Activated T-helper 17 cell treated with anti-CD3 and anti-CD28 coated beads, Interleukin-2, amount 50 U/mL, for 72 hours (primary cell): ENCODE data around the gene PRKCSH. TPM values are rescaled to one million over a fixed set of nuclear protein-coding genes. Genes with fewer than 3 reads are reported as not detected.
A peak's percentile ranks its signal among the peaks of the same experiment; 100 is the strongest.

ENCODE experiments used
- ATAC-seq: fragments of 150-1000 bp; cut with Tn5 transposase; replicated peaks from 2 replicates; pipeline ENCODE4 v1.10.0; 2021; ENCODE audit warnings: mild to moderate bottlenecking, moderate library complexity
- H3K27ac Mint-ChIP-seq: one replicate; pipeline ENCODE4 v1.8.0; 2022; ENCODE audit warnings: mixed read lengths
- H3K27me3 Mint-ChIP-seq: one replicate; pipeline ENCODE4 v1.8.0; 2022; ENCODE audit warnings: mixed read lengths
- H3K36me3 Mint-ChIP-seq: one replicate; pipeline ENCODE4 v1.8.0; 2022; ENCODE audit warnings: low read depth, mild to moderate bottlenecking, mixed read lengths
- H3K4me1 Mint-ChIP-seq: one replicate; pipeline ENCODE4 v1.8.0; 2022; ENCODE audit warnings: mixed read lengths
- H3K4me3 Mint-ChIP-seq: one replicate; pipeline ENCODE4 v1.8.0; 2022; ENCODE audit warnings: mild to moderate bottlenecking, mixed read lengths
- H3K9me3 Mint-ChIP-seq: one replicate; pipeline ENCODE4 v1.8.0; 2022; ENCODE audit warnings: mixed read lengths
- total RNA-seq, 2 donors: library from RNA; stranded (reverse); gene quantifications; one replicate each; pipeline ENCODE4 v1.2.3, GENCODE V29; 2022

PRKCSH gene
- total RNA-seq, 2 donors from 2014 or later, result 281 to 300 TPM

DNA sequence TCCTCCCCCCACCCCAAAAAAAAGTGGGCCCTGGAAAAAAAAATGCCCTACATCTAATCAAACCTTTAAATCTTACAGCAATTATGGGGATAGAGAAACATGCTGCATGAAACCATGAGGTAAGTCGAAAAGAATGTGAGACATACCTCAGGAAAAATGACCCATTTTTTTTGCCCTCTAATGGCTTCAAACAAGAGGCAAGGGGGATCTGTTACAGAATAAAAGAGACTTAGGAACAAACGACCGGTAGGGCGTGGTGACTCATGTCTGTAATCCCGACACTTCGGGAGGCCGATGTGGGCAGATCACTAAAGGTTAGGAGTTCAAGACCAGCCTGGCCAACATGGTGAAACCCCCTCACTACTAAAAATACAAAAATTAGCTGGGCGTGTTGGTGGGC, 24.8 kb upstream of the PRKCSH start:
- Mint-ChIP-seq H3K27me3 (peaks cover 3% of the 10 kb centered on the region), H3K4me3 (no peak overlapping the region), H3K36me3 (no peaks in the 10 kb centered on the region), H3K27ac (no peak overlapping the region), H3K4me1 (no peaks in the 10 kb centered on the region), H3K9me3 (no peaks in the 10 kb centered on the region)
- no peak for ATAC-seq

DNA sequence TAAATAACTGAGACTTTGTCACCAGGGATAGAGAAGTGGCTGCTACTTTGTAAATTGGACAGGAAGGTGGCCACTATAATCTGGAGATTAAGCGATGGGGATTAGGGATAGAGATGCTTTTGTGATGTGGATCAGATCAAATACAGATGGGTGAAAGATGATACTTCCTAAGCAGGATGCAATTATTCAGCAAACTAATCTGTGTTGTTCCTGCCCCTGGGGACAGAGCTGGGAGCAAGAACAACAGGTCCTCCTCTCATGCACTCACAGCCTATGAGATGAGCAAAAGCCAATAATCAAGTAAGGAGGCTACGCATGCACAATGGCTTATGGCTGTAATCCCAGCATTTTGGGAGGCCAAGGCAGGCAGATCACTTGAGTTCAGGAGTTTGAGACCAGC, 20.9 kb upstream of the PRKCSH start:
- peaks cover 18% of the 10 kb centered on the region for H3K27me3 Mint-ChIP-seq
- no peaks in the 10 kb centered on the region for H3K36me3 Mint-ChIP-seq
- no peaks in the 10 kb centered on the region for H3K4me1 Mint-ChIP-seq
- H3K4me3 Mint-ChIP-seq, result no peak overlapping the region
- no peaks in the 10 kb centered on the region for H3K9me3 Mint-ChIP-seq
- ATAC-seq, result no peak
- no peak overlapping the region for H3K27ac Mint-ChIP-seq

DNA sequence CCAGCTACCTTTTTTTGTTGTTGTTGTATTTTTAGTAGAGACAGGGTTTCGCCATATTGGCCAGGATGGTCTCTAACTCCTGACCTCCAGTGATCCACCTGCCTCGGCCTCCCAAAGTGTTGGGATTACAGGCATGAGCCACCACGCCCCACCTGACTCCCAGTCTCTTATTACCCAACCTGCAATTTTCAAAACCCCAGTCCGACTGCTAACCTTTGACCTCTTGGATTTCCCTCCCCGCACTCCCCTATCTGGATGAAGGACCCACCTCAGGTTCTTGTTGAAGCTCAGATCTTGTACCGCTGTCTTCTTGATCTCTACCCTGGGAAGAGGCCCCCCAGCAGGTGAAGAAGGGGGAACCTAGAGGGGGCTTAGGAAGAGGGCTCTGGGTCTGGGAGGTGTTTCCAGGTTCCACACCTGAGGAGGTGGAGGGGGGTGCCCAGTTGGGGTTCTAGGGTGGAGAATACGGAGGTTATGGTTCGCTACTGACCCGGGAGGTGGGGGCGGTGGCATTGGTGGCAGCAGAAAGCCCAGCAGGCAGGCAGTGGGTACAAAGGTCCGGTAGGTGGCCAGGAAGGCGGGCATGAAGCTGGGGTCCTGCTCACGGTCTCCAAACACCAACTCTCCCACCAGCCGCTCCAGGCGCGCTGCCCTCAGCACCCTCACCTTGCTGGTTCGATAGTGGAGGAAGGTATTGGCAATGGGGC, 18.9 kb upstream of the PRKCSH start:
- ATAC-seq, result no peak
- no peak overlapping the region for H3K4me3 Mint-ChIP-seq
- no peaks in the 10 kb centered on the region for H3K9me3 Mint-ChIP-seq
- no peaks in the 10 kb centered on the region for H3K4me1 Mint-ChIP-seq
- peaks cover 30% of the 10 kb centered on the region for H3K27me3 Mint-ChIP-seq
- H3K36me3 Mint-ChIP-seq, result peaks cover 4% of the 10 kb centered on the region
- no peak overlapping the region for H3K27ac Mint-ChIP-seq

DNA sequence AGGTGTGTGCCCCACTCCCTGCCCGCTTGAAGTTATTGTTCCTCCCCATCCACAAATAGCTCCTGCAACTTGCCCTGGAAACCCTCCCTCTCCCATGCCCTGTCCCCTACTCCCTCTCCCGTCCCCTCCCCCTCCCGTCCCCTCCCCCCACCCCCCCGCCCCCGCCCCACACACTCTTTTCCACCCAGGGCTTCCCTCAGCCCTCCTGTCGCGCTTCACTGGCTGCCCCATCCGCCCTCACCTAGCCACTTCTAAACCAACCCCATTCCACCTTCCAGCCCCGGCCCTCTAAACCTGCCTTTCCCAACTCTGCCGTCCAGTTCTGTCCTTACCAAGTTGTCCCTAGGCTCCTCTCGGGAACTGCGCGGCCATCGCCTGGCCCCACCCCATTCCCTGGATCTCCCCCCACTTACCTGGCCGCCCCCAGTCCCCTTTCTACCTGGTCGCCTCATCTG, 17.3 kb upstream of the PRKCSH start:
- no peak for ATAC-seq
- Mint-ChIP-seq H3K36me3 (peaks cover 4% of the 10 kb centered on the region), H3K27me3 (peaks cover 40% of the 10 kb centered on the region), H3K9me3 (no peaks in the 10 kb centered on the region), H3K27ac (no peak overlapping the region), H3K4me3 (no peak overlapping the region), H3K4me1 (peaks cover 5% of the 10 kb centered on the region)

DNA sequence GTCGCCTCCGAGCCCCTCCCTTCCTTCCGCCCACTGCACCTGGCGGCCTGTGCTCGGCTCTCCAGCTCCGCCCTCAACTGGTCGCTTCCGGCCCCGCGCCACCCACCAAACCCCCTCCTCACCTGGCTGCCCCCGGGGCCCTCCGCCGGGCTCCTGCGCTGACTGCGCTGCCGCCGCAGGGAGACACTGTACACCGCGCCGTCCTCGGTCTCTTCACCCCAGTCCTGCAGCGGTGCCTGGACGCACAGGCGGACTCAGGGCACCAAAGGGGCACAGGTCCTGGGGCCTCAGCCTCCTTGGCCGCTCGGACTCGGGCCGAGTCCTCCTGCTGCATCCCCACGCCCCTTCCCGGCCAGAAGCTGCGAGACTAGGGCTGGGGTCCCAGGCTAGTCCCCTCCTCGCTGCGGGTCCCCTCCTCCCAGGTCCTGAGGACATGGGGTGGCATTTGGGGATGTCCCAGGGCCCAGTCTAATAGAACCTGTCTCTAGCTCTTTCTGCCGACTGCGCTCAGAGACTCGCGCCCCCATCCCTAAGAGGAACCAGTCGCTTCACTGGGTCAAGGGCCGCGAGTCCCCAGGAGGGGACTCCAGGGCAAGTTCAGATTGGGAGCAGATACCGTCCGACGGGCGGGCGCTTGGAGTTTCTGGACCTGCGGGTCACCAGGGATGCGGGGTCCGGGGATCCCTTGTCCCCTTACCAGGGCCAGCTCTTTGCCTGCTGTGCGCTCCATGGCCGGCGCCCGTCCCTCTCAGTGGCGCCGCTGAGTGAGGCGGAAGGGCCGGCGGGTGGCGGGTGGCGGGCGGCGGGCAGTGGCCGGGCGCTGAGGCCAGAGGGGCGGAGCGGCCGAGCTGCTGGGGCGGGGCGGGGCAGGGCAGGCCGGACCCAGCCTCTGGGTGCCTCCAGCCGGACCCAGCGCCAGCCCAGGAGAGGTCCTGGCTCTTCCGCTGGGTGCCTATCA, 16.6 kb upstream of the PRKCSH start, which contains the start of gene RGL3:
RGL3 (minus strand) TSS at position 766 of the 958 bp plus-strand sequence; CDS start at position 730, 36 bp downstream.
- peaks cover 47% of the 10 kb centered on the region for H3K27me3 Mint-ChIP-seq
- no peaks in the 10 kb centered on the region for H3K9me3 Mint-ChIP-seq
- no peak for ATAC-seq
- peaks cover 11% of the 10 kb centered on the region for H3K4me1 Mint-ChIP-seq
- no peak within 1 kb of the TSS for H3K27ac Mint-ChIP-seq
- peak within 1 kb of the TSS; percentile 79 for H3K4me3 Mint-ChIP-seq
- H3K36me3 Mint-ChIP-seq, result peaks cover 4% of the 10 kb centered on the region

DNA sequence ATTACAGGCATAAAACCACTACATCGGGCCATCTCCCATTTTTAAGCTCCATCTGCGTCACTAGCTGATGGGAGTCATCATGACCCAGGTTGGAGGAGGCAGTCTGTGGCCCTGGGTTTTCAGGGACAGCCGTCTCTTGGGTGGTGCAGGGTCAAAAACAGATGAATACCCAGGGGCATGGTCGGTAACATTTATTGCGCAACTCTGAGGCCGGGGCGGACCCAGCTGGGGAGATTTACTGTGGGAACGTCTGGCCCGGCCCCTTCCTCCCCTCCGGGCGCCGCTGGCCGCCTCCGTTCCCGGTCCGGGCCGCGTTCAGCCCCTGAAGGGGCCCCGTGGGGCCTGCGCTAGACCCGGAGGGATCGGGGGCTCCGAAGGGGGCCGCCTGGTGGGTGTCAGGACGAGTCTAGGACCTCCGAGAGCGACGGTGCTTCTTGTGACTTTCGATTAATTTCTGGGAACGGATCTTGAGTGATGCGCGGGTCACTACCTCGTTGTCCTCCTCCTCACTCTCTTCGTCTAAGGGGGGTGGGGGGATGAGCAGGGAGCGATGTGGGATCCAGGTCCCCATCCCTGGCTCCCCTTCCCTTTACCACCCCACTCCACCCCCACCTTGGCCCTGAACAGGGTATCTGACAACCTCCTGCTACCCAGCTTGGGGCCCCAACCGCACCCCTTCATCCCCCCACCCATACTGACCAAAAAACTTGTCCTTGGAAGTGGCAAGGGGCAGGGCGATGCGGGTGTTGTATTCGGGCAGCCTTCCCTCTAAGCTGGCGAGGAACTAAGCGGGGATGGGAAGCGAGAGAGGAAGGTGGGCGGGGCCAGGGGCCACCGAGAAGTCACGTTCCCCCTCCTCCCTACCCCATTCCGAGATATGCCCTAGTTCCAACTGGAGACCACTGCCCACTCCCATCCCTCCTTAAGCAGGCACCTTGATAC, 14.7 kb upstream of the PRKCSH start:
- peak overlapping the region; percentile 79 for H3K4me3 Mint-ChIP-seq
- peak; percentile 2 for ATAC-seq

DNA sequence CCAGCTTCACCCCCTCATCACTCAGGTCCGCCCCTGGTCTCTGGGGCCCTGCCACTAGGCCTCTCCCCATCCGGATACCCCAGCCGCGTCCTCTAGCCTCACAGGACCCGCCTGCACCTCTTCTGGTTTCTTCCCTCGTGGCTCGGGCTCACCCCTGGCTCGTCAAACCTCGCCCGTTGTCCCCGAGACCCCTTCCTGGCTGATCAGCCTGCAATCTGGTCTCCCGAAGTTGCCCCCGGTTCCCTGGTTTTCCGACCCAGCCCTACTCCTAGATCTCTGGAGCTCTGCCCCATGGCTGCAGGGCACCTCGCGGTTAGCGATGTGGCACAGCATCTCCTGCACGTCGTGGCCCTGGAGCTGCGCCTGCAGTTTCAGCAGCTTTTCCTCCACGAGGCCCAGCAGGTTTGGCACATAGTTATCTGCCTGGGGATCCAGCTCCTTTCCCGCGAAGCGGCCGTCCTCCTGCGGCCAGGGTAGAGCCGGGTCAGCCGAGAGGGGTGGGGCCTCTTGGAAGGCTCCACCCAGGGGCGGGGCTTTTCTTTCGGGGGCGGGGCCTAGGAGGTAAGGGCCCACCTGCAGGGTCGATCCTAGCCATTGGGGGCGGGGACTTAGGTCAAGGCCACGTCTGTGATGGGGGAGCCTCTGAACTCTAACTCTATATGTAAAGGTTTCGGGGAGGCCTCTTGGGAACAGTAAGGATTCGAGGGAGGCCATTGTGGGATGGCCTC, 13.9 kb upstream of the PRKCSH start:
- Mint-ChIP-seq H3K4me1 (peaks cover 11% of the 10 kb centered on the region), H3K36me3 (peaks cover 4% of the 10 kb centered on the region), H3K27me3 (peaks cover 46% of the 10 kb centered on the region), H3K9me3 (no peaks in the 10 kb centered on the region), H3K4me3 (peak overlapping the region; percentile 79), H3K27ac (no peak overlapping the region)
- peak; percentile 64 for ATAC-seq

More for the DNA sequence above, 14.7 kb upstream of the PRKCSH start:
- peaks cover 4% of the 10 kb centered on the region for H3K36me3 Mint-ChIP-seq
- H3K9me3 Mint-ChIP-seq, result no peaks in the 10 kb centered on the region
- no peak overlapping the region for H3K27ac Mint-ChIP-seq
- H3K4me1 Mint-ChIP-seq, result peaks cover 11% of the 10 kb centered on the region
- H3K27me3 Mint-ChIP-seq, result peaks cover 49% of the 10 kb centered on the region

DNA sequence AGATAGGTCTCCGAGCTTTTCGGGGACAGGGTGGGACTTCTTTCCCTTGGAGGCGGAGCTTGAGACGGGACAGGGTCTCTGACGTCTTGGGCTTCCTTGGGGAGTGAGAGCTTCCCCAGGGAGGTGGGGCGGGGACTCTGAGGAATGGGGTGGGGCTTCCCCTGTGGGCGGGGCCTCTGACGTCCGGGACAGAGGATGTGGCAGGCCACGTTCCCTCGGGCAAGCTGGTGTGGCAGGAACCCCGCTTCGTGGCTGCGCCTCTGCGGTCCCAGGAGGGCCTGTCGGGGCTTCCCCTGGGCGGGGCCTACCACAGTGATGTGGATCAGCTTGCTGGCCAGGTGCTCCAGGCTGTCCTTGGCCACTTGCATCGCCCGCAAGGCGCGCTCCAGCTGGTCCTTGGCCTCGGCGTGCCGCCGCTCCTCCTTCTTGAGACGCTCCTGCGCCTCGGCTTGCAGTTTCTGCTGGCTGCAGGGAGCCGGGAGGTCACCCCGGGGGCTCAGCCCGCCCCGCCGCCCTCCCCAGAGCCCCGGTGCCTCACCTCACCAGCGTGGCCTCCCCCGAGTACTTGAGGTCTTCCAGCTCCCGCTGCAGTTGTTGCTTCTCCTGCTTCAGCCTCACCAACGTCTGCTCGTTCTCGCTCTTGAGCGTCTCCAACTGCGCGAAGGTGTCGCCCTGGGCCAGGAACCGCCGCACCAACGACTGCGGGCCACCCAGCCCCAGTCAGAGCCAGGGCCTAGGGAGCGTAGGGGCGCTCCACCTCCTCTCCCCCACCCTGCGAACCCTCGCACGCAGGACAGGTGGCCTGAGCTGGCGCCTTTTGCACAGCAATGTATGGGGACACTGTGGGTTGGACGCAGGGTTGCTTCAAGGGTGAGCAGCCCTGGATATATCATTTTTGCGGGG, 13.0 kb upstream of the PRKCSH start:
- Mint-ChIP-seq H3K36me3 (peaks cover 4% of the 10 kb centered on the region), H3K4me3 (peak overlapping the region; percentile 79), H3K27me3 (peaks cover 44% of the 10 kb centered on the region), H3K4me1 (peaks cover 11% of the 10 kb centered on the region), H3K27ac (no peak overlapping the region), H3K9me3 (no peaks in the 10 kb centered on the region)
- ATAC-seq, result peak; percentile 88

DNA sequence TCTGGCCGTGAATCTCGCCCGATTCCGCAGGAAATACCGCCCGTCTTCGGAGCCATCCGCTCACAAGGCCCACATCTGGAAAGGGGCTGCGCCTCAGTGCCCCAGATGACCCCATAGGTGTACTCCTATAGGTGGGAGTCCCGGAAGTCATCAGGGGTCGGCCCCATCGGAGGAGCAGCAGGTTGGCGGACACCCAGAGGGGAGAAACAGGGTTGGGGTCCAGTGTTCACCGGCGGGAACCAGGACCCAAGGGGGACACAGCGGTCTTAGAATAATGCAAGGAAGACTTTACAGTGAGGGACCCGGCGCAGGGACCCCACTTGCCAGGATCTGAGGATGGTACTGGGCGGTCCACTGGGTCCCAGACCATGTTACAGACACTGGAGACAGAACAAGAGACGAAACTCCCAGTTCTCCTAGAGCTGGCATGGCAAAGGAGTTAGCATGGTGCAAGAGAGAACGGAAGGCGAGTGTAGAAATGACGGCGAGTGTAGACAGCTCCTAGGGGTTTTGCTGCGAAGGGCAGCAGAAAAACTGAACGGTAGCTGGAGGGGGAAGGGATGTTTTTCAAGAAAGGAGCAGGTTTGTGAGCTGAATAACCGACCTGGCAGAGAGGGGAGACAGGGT, 12.2 kb upstream of the PRKCSH start:
- H3K9me3 Mint-ChIP-seq, result no peaks in the 10 kb centered on the region
- H3K4me1 Mint-ChIP-seq, result peaks cover 11% of the 10 kb centered on the region
- ATAC-seq, result no peak
- H3K4me3 Mint-ChIP-seq, result peak overlapping the region; percentile 79
- H3K27me3 Mint-ChIP-seq, result peaks cover 36% of the 10 kb centered on the region
- H3K36me3 Mint-ChIP-seq, result peaks cover 4% of the 10 kb centered on the region
- H3K27ac Mint-ChIP-seq, result no peak overlapping the region

DNA sequence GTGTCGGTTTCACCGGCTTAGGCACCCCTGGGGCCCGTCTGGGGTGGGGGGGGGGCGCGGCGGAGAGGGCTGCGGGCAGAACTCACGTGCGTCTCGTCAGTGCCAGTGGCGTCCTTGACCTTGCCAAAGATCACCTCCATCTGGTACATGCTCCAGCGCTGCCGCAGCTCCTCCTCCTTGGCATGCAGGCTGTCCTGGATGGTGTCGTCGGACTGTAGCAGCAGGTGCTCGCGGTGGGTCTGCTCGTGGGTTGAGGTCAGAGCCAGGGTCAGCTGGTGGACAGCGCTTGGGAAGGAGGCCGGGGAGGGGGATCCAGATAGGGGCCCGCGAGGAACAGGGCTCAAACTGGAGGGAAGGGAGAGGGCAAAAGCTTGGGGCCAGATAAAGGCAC, 11.6 kb upstream of the PRKCSH start:
- Mint-ChIP-seq H3K36me3 (peaks cover 4% of the 10 kb centered on the region), H3K4me1 (peaks cover 11% of the 10 kb centered on the region), H3K27ac (no peak overlapping the region), H3K27me3 (peaks cover 34% of the 10 kb centered on the region), H3K4me3 (peak overlapping the region; percentile 79), H3K9me3 (no peaks in the 10 kb centered on the region)
- no peak for ATAC-seq

DNA sequence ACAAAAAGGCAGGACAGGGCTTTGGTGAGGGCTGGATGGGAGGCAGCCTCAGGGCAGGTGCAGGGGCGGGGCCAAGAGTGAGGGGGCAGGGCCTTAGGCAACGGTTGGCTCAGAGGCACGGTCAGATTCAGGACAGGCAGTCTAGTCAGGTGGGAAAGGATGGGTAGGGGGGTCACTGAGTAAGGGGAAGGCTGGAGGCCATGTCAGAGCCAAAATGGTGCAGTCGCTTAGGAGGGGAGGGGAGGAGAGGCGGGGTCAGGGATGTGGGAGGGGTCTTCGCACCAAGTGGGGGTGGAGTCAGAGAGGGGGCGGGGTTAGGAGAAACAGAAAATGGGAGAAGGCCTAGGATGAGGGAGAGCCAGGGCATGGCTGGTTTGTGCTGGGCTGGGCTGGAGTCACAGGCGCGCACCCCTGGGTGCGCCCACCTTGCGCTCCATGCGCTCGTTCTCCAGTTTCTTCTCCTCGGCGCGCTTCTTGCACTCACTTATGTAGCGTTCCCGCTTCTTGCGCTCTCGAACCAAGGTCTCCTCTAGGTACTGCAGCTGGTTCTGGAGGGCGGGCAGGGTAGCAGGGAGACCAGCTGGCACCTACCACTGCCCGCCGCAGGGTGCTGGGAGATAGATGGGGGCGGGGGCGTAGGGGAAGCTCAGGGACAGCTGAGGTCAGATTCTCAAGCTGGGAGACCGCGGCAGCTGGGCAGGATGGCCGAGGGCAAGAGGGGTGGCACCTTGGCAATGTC, 9.5 kb upstream of the PRKCSH start:
- Mint-ChIP-seq H3K27me3 (peaks cover 25% of the 10 kb centered on the region), H3K4me3 (no peak overlapping the region), H3K9me3 (no peaks in the 10 kb centered on the region), H3K4me1 (peaks cover 11% of the 10 kb centered on the region), H3K36me3 (no peaks in the 10 kb centered on the region), H3K27ac (no peak overlapping the region)
- no peak for ATAC-seq

DNA sequence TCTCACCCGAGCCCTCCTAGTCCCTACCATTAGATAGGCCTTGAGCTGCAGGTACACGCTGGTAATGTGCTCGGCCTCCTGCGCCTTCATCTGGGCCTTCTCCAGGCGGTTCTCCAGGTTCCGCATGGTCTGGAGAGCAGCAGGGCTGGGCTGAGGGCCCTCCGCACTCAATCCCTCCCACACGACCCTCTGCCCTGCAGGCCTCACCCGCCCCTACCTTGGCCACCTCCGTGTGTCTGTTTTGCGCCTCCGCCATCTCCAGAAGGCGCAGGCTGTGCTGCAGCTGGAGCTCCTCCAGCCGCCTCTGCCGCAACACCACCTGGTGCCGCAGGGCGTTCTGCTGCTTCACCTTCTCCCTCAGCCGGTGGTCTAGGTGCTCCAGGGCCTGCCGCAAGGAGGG, 8.8 kb upstream of the PRKCSH start:
- no peak for ATAC-seq
- H3K27me3 Mint-ChIP-seq, result peaks cover 17% of the 10 kb centered on the region
- peaks cover 11% of the 10 kb centered on the region for H3K4me1 Mint-ChIP-seq
- no peaks in the 10 kb centered on the region for H3K36me3 Mint-ChIP-seq
- no peaks in the 10 kb centered on the region for H3K9me3 Mint-ChIP-seq
- no peak overlapping the region for H3K4me3 Mint-ChIP-seq
- no peak overlapping the region for H3K27ac Mint-ChIP-seq
